Measurements from ENCODE around the gene MAP4K1.
A peak's percentile ranks its signal among the peaks of the same experiment; 100 is the strongest.

MAP4K1 gene

GRCh38 chr19:38653028-38653571 is 35.3 kb upstream of the MAP4K1 start (continued):
- TF ChIP-seq INSM2 (tag by site-specific recombination; IDR thresholded peaks at IDR 0.05) (no peak), ZNF777 (tag by site-specific recombination; IDR thresholded peaks at IDR 0.05; ENCODE audit: borderline replicate concordance) (no peak), MYNN (tag by site-specific recombination; IDR thresholded peaks at IDR 0.05; ENCODE audit: borderline replicate concordance) (no peak), GFI1B (tag by site-specific recombination; IDR thresholded peaks at IDR 0.05) (peak; percentile 71; the same call in 1 of the 2 replicates)

DNA sequence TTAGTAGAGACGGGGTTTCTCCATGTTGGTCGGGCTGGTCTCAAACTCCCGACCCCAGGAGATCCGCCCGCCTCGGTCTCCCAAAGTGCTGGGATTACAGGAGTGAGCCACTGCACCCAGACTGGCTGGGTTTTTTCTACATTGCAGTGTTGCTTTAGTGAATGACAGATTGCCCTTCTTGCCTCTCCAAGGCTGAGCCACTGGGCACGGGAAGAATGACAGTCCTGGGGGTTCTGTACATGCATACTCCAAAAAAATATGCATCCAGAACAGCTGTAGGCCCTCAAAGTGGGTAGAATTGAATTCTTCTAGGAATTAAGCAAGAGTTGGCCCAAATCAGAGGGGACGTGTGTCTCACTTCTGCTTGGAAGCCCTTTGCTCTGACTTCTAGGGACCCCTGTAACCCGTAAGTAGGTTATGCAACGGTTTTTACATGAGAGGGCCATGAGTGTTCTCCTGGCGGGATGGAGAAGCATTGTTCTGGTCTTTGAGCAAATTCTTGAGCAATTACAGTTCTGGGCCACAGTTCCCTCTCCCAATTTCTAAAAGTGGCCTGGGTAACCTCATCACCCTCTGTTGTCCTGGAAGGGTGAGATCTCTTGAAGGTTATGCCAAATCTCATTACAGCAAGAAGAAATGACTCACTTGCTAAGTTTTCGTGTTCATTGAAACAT is 33.3 kb upstream of the MAP4K1 start:
- ChIA-PET CTCF (interaction anchor here (0.6 to 8.2 kb wide), 4 partner anchors 16 to 247 kb away, joined by 3 to 85 read pairs (median 5); no protein-coding TSS in a partner anchor), POLR2A (interaction anchor here (2.1 to 4.5 kb wide), 2 partner anchors 32 to 72 kb away, joined by 14 to 46 read pairs; no protein-coding TSS in a partner anchor)
- H3K4me1 ChIP-seq (ENCODE audit: control insufficient read depth, insufficient read depth, low read length): peaks cover 68% of the 10 kb centered on the region
- peaks cover 2% of the 10 kb centered on the region; the same call in 1 of the 2 replicates for H3K9me3 ChIP-seq (ENCODE audit: control insufficient read depth, insufficient read depth, low read depth, low read length)
- peak overlapping the region; percentile 96 for H3K27ac ChIP-seq (ENCODE audit: extremely low read depth, low read depth, low read length)
- no peak overlapping the region for H3K4me3 ChIP-seq (ENCODE audit: low read depth, low read length)
- H3K36me3 ChIP-seq (ENCODE audit: control insufficient read depth in 2 of 2, insufficient read depth in 1 of 2, low read length in 2 of 2): peaks cover 3 to 15% of the 10 kb centered on the region in 2 experiments
- TF ChIP-seq ZNF112 (tag by site-specific recombination; IDR thresholded peaks at IDR 0.05) (no peak), ZNF768 (tag by site-specific recombination; IDR thresholded peaks at IDR 0.05) (no peak), ZNF239 (tag by site-specific recombination; IDR thresholded peaks at IDR 0.05) (no peak), ZNF433 (tag by site-specific recombination; IDR thresholded peaks at IDR 0.05; ENCODE audit: low read depth) (no peak), ZNF37A (tag by site-specific recombination; IDR thresholded peaks at IDR 0.05) (no peak), ZBTB17 (tag by site-specific recombination; IDR thresholded peaks at IDR 0.05) (no peak), ZBTB48 (tag by site-specific recombination; IDR thresholded peaks at IDR 0.05) (no peak), GLI2 (tag by site-specific recombination; IDR thresholded peaks at IDR 0.05; ENCODE audit: borderline replicate concordance, low read depth) (no peak), ZNF692 (tag by site-specific recombination; IDR thresholded peaks at IDR 0.05) (no peak), ZNF335 (tag by site-specific recombination; conservative IDR thresholded peaks at IDR 0.05) (no peak), ZNF521 (tag by site-specific recombination; IDR thresholded peaks at IDR 0.05) (no peak), ZNF660 (tag by site-specific recombination; IDR thresholded peaks at IDR 0.05) (0 out of 2 replicates have a peak, but pooled peaks have one; percentile 13), ZNF449 (tag by site-specific recombination; IDR thresholded peaks at IDR 0.05) (no peak), GLI4 (tag by site-specific recombination; IDR thresholded peaks at IDR 0.05) (no peak)
- TF ChIP-seq, protein P1, sequence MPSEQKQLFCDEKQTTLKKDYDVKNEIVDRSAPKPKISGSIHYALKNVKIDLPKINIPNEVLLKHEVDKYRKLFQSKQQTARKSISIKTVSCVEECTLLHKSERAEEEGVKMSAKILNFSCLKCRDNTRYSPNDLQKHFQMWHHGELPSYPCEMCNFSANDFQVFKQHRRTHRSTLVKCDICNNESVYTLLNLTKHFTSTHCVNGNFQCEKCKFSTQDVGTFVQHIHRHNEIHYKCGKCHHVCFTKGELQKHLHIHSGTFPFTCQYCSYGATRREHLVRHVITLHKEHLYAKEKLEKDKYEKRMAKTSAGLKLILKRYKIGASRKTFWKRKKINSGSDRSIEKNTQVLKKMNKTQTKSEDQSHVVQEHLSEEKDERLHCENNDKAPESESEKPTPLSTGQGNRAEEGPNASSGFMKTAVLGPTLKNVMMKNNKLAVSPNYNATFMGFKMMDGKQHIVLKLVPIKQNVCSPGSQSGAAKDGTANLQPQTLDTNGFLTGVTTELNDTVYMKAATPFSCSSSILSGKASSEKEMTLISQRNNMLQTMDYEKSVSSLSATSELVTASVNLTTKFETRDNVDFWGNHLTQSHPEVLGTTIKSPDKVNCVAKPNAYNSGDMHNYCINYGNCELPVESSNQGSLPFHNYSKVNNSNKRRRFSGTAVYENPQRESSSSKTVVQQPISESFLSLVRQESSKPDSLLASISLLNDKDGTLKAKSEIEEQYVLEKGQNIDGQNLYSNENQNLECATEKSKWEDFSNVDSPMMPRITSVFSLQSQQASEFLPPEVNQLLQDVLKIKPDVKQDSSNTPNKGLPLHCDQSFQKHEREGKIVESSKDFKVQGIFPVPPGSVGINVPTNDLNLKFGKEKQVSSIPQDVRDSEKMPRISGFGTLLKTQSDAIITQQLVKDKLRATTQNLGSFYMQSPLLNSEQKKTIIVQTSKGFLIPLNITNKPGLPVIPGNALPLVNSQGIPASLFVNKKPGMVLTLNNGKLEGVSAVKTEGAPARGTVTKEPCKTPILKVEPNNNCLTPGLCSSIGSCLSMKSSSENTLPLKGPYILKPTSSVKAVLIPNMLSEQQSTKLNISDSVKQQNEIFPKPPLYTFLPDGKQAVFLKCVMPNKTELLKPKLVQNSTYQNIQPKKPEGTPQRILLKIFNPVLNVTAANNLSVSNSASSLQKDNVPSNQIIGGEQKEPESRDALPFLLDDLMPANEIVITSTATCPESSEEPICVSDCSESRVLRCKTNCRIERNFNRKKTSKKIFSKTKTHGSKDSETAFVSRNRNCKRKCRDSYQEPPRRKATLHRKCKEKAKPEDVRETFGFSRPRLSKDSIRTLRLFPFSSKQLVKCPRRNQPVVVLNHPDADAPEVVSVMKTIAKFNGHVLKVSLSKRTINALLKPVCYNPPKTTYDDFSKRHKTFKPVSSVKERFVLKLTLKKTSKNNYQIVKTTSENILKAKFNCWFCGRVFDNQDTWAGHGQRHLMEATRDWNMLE (tag by site-specific recombination; conservative IDR thresholded peaks at IDR 0.05; ENCODE audit: low read depth): no peak
- TF ChIP-seq, protein P2, sequence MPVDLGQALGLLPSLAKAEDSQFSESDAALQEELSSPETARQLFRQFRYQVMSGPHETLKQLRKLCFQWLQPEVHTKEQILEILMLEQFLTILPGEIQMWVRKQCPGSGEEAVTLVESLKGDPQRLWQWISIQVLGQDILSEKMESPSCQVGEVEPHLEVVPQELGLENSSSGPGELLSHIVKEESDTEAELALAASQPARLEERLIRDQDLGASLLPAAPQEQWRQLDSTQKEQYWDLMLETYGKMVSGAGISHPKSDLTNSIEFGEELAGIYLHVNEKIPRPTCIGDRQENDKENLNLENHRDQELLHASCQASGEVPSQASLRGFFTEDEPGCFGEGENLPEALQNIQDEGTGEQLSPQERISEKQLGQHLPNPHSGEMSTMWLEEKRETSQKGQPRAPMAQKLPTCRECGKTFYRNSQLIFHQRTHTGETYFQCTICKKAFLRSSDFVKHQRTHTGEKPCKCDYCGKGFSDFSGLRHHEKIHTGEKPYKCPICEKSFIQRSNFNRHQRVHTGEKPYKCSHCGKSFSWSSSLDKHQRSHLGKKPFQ (tag by site-specific recombination; IDR thresholded peaks at IDR 0.05): no peak
- TF ChIP-seq, protein P3, sequence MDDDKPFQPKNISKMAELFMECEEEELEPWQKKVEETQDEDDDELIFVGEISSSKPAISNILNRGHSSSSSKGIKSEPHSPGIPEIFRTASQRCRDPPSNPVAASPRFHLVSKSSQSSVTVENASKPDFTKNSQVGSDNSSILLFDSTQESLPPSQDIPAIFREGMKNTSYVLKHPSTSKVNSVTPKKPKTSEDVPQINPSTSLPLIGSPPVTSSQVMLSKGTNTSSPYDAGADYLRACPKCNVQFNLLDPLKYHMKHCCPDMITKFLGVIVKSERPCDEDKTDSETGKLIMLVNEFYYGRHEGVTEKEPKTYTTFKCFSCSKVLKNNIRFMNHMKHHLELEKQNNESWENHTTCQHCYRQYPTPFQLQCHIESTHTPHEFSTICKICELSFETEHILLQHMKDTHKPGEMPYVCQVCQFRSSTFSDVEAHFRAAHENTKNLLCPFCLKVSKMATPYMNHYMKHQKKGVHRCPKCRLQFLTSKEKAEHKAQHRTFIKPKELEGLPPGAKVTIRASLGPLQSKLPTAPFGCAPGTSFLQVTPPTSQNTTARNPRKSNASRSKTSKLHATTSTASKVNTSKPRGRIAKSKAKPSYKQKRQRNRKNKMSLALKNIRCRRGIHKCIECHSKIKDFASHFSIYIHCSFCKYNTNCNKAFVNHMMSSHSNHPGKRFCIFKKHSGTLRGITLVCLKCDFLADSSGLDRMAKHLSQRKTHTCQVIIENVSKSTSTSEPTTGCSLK (tag by site-specific recombination; IDR thresholded peaks at IDR 0.05): no peak
